SIG-M5 treated with dmso at 0.1 percent for 504 hours (cell line): ENCODE results near the gene CAMTA1.

Source experiments
- DNase-seq: peaks from one replicate; lab custom pipeline; 2025; ENCODE audit not compliant: unreplicated experiment; lab: John Stamatoyannopoulos, UW

Gene CAMTA1

GRCh38 chr1:7052701-7053100 lies 267.4 kb downstream of the CAMTA1 start:
- DNase-seq = no peak

DNA sequence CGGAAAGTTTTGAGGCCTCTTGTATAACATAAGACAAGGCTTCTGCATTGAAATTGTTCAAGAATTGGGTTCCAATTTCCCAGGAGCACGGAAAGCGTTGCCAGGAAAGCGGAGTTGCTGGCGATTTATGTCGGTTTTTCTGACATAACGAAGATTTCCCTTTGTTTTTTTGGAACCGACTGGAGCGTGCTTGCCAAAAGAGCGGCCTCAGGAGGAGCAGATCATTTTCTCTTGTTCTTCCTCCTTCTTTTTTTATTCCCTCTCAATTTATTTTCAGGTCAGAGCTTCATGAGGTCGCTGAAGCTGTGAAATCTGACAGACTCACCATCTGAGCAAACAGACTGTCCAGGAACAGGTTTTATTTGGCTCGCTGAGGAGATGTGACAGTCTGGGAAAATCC lies 275.5 kb downstream of the CAMTA1 start:
- DNase-seq = no peak

DNA sequence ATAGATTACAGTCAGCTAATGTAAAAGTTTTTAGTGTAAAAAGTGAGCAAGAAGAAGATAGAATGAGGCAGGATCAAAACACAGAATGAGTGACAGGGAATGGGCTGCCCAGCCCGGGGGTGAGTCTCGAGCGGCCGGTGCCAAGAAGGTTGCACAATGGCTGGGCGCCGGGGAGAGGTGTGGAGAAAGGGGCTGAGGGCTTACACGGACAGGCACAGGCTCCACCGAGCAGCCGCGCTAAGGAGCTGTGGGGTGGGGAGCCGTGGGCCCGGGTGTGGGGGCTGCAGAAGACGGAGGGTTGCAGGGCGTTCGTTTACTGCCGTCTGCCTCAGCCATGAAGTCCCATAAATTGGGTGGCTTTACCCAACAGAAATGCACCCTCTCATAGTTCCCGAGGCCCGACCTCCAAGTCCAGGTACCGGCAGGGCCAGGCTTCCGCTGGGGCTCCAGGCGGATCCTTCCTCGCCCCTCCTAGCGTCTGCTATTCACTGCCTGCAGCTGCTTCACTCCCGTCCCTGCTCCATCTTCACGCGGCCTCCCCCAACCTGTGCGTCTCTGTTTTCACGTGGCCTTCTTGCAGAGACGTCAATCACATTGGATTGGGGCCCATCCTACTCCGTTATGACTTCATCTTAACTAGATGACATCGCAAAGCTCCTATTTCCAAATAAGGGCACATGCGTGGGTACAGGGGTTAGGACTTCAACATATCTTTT lies 277.2 kb downstream of the CAMTA1 start:
- no peak for DNase-seq

DNA sequence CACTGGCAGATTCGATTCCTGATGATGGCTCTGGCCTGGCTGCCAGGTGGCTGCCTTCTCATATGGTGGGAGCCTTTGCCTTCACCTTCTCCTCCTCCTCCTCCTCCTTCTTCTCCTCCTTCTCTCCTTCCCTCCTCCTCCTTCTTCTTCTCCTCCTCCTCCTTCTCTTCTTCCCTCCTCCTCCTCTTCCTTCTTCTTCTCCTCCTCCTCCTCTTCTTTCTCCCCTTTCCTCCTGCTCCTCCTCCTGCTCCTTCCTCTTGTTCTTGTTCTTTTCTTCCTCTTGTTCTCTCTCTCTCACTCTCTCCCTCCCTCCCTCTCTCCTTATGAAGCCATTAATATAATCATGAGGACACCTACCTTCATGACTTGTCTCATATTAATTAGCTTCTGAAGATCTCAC lies 278.7 kb downstream of the CAMTA1 start:
- DNase-seq = no peak

DNA sequence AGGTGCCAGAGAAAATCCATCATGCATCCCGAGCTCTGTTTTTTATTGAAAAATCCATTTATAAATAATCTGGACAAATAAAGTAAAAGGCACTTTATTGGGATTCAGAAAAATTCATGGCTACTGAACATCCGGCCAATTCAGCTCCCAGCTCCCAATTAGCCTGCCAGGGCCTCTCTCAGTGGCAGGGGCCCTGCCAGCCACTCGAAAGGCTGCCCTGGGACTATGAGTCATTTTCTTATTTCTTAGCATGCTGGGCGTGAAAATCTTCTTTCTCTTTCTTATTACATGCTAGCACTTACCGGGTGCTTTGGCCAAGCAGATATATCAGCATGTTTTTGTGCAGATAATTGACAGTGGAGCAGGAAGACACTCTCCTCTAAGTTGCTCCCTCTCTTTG lies 283.3 kb downstream of the CAMTA1 start:
- no peak for DNase-seq

DNA sequence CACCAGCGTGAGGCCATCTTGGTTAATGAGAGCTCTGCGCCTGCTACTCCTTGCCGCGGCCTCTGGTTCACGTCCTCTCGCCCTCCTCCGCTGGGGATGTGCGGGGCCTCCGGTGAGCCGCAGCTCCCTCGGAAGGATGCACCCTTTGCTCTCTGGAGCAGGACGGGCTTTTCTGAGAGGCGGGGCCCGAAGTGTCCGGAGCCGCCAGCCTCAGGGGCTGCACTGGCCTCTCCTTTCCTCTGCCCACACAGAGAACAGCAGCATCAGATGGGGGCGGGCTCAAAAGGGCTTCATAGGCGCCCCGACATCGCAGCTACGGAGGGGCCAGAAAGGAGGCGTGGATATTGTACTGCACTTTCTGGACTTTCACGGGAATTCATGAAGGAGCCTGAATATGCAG lies 284.7 kb downstream of the CAMTA1 start:
- no peak for DNase-seq

DNA sequence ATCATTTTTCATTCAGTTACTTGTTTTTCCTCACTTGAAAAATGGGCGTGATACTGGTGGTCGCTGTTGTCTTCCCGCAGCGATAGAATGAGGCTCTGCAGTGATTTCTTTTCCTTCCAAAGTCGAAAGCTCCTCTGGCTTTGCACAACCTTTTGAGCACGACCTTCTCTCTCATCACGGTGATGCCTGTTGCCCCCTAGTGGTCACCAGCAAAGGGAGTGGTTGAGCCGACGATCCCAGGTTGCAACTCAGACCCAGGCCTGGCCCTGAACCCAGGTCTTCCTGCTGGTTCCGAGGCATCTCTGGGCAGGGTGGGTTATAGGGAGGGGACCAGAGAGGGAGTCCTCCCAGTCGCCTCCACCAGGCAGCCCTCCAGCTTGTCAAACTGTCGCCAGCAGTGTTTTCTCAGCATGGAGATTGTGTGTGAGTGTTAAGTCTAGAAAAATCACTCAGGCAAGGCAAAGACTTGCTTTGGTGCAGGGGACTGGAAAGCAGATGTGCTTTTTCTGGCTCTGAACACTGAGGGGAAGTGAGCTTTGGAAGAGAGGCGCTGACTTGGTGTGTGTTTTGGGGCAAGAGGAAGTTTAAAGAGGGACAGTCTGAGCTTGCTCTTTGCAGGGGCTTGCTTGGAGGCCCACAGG lies 285.3 kb downstream of the CAMTA1 start:
- peak; percentile 45 for DNase-seq

DNA sequence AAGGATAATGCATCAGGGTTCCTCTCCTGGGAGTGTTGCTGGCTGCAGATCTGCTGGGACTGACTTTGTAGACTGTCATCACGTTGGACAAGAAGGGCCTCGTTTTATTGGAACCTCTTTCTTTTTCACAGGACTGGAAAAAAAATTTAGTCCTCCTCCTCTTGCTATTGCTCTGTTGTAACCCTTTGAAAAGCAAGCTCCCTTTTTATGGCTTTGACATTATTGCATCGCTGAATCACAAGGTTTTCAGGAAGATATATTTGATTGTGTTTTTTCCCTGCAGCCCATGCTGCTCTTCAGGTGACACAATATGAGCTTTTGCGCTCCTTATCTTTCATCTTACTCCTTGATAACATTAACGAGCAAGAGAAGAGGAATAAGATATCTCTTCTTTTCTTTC lies 290.9 kb downstream of the CAMTA1 start:
- DNase-seq = no peak

DNA sequence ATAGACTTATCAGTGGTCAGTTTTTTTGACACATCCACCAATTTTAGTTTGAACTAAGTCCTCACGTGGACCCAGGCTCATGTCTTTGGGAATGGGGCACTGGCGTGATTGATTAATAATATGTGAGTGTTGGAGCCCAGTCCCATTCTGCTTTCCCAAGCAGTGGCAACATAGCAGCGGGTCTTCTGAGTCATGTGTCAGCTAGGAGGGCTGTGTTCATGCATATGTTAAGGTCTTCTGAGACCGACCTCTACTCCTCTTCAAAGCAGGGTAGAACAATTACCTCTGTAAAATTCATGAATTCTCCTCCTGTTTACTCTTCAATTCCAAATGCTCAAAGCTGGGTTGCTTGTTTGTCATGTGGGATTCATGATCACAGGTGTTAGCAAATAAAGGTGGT lies 291.3 kb downstream of the CAMTA1 start:
- no peak for DNase-seq

DNA sequence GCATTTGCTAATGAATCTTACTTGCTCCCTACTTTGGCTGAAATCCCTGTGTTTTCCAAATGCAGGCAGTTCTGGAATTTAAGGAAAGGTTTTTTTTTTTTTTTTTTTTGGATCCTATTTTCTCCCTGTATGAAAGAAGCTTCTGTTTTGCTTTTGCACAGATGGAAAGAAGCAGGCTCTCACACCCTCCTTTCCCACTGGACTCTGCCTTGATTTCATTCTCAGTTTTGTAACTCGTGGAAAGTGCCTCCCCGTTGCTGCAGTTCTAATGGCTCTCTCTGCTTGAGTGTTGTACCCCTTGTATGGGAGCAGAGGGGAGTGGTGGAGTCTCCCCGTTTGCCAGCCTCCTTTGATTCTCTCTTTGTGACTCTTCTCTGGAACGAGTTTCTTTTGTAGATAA lies 291.9 kb downstream of the CAMTA1 start:
- no peak for DNase-seq

DNA sequence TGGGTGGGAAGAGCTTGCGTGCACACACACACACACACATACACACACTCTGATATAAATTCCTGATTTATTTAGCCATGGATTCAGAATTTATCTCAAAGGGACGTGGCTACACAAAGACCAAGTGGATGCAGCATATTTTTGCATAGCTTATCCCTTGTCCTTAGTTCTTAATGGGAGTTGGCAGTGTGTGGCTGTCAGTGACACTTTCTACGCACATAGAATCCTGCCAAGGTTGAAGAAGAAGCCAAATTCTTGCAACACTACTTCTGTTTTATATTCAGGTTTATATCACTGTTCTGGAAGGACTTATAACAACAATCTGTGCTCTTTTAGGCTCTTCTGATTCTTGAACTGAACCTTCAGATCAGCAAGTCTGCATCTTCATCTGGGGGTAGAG lies 292.7 kb downstream of the CAMTA1 start:
- no peak for DNase-seq

- DNase-seq = no peak
These were observed 294.4 kb downstream of the CAMTA1 start for GRCh38 chr1:7079637-7080036.

DNA sequence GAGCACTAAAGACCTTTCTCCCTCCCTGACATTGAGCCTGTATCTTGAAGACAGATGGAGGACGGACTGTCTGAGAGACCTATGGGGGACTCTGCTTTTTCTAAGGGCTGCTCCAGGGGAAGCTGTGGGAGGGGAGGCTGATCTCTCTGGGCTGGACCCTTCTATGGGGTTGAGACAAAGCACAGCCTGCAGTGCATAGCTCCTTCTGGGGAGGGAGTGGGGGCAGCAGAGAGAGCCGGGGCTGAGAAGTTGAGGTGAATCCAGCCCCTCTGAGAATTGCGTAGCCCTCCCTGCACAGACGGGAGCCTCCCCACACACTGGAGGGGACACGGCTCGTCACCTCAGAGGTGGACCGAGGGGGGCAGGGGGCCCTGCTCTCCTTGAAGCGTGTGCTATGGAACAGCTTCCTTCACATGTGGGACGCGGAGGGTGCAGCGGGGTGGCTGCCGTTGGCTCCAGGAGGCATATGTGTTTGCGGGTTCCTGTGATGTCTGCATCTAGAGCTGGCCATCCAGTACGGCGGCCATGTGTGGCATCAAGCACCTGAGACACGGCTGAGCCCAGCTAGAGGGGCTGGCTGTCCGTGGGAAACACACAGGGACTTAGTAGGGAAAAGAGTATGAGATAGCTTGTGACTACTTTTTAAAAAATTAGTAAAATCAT lies 299.1 kb downstream of the CAMTA1 start:
- DNase-seq = no peak

GRCh38 chr1:7085521-7085920 lies 300.3 kb downstream of the CAMTA1 start:
- no peak for DNase-seq

- no peak for DNase-seq
These were observed 300.9 kb downstream of the CAMTA1 start for GRCh38 chr1:7086106-7086505.

DNA sequence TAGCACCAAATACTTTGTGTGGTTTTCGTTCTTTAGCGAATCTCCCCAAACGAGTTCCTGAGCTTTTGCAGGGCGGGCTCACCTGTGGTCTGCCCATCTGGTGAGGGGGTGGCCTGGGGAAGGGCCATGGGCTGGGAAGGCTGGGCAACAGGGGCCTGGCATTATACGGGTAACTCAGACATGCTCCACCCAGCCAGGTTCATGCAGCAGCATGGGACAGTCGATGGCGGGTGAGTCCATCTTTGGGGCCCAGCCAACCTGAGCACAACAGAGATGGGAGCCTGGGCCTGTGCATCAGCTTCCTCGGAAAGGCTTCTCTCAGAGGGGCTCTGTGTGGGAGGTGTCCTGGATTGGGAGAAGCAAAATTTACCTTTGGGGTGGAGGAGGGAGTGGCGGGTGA lies 302.6 kb downstream of the CAMTA1 start:
- DNase-seq = no peak

DNA sequence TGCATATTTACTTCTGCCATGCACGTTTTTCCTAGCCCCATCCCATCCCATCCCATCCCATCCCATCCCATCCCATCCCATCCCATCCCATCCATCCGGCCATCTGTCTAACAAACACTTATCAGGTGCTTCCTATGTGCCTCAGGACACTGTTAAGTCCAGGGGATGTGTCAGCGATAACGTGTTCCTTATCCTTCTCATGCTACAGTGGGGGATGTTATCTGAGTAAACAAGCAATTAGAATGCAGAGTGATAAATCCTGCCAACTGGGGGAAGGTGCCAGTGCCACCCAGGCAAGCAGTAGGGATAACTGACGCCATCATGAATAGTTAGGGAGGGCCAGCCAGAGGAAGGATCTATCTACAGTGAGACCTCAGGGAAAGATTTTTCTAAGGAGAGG lies 304.2 kb downstream of the CAMTA1 start:
- no peak for DNase-seq

DNA sequence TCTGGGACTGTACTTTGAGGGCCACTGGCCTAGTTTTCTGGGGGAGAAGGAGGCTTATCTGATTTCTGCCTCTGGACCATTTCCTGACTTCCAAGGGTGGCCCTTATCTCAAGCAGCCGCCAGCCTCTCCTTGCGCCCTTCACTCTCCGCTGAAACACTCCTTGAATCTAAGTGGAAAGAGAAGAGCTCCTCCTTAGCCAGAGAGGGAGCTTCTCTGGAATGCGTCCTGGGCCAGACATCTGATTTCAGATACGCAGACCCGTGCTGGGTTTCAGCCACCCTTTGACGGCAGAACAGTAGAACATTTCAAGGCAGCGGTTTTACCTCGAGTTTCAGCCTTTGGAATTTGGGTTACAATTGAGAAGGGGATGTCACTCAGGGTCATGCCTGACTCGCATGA lies 308.0 kb downstream of the CAMTA1 start:
- DNase-seq = no peak

DNA sequence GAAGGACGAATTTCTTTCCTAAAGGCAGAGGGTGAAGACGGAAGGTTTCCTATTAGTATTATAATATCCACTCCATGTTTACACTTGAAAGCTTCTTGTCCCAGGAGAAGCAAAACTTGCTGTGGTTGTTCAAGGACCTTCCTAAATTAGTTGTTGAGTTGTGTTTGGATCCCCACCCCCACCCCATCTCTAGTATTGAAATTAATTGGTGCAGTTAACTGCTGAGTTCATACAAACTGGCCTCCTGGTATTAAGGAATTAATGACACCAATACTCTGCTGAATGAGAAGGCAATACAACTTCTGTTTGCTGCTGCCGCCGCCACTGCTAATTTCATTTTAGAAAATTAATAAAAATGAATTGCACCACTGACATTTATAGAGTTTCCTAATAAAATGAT lies 308.8 kb downstream of the CAMTA1 start:
- DNase-seq = no peak

- DNase-seq = no peak
These were observed 309.3 kb downstream of the CAMTA1 start for GRCh38 chr1:7094509-7094908.

DNA sequence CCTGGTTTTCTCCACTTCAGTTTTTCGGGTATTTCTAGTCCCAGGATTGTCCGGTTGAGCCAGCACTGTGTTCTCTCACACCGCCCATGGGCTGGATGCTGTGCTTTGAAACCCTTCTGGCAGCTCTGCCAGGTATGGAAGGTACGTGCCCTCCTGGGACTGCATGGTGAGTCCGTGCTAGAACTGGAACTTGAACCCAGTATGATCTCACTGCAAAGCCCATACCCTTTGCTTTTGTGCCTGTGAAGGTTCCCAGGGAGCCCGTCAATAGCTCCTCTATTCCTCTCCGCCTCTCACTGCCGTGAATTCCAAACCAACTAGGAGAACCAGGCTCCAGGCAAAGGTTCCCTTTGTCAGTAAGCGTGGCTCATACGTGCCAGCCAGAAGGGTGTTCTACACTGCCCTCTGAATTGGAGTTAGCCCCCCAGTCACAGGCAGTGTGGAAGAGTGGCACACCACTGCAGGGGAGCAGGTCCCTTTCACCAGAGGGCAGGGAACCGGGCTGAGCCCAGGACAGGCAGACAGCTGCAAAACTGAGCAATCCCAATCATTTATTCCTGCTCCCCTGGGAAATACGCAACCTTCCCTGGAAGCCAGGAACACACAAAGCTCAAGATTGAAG lies 310.2 kb downstream of the CAMTA1 start:
- DNase-seq = no peak
